Keratinocyte (primary cell): Measurements from ENCODE around the gene PXDN. TPM values are rescaled to one million over a fixed set of nuclear protein-coding genes. Genes with fewer than 3 reads are reported as not detected.

Source experiments
- DNase-seq: peaks from one replicate; pipeline ENCODE4 v3.0.0-alpha.2; 2011; ENCODE audit warnings: low read depth, missing footprints, low spot score
- FAIRE-seq: peaks from 2 replicates; lab custom pipeline; 2011; peaks lifted over from hg19 to GRCh38; lab: Jason Lieb, UNC
- H2AFZ ChIP-seq: 2 replicates; pipeline ENCODE4 v1.6.0; 2012; ENCODE audit warnings: low read length, control low read depth, inconsistent platforms; ENCODE audit not compliant: control insufficient read depth
- H3K27ac ChIP-seq: 2 replicates; pipeline ENCODE4 v1.5.1; 2011; ENCODE audit warnings: low read length; ENCODE audit not compliant: control insufficient read depth, insufficient read depth
- H3K27me3 ChIP-seq: 3 replicates; pipeline ENCODE4 v1.6.0; 2011; ENCODE audit warnings: low read length; ENCODE audit not compliant: control insufficient read depth, insufficient read depth; ENCODE audit errors: extremely low read depth
- H3K36me3 ChIP-seq, 2 experiments: 2 replicates in 1 of 2; 3 replicates in 1 of 2; pipeline ENCODE4 v1.5.1; 2011; ENCODE audit warnings: low read length in 2 of 2, mild to moderate bottlenecking in 1 of 2; ENCODE audit not compliant: control insufficient read depth in 2 of 2, insufficient read depth in 2 of 2; ENCODE audit errors: extremely low read depth in 1 of 2
- H3K4me1 ChIP-seq: 3 replicates; pipeline ENCODE4 v1.5.1; 2011; ENCODE audit warnings: low read length; ENCODE audit not compliant: control insufficient read depth, insufficient read depth; ENCODE audit errors: extremely low read depth
- H3K4me2 ChIP-seq: 3 replicates; pipeline ENCODE4 v1.6.0; 2011; ENCODE audit warnings: low read depth, low read length; ENCODE audit not compliant: control insufficient read depth, insufficient read depth; ENCODE audit errors: extremely low read depth
- H3K4me3 ChIP-seq, 3 experiments: fragments of 200-600 bp in 1 of 3; sonication (generic) in 1 of 3; 2 replicates in 2 of 3; 3 replicates in 1 of 3; pipeline ENCODE4 v1.5.1; 2011 to 2016; ENCODE audit warnings: low read length in 3 of 3, mild to moderate bottlenecking in 3 of 3, control low read depth in 2 of 3, inconsistent platforms in 1 of 3, low read depth in 1 of 3, mixed read lengths in 1 of 3, mixed run types in 1 of 3, moderate library complexity in 1 of 3; ENCODE audit not compliant: control insufficient read depth in 2 of 3, insufficient read depth in 2 of 3; ENCODE audit errors: extremely low read depth in 1 of 3
- H3K79me2 ChIP-seq: 2 replicates; pipeline ENCODE4 v1.6.0; 2012; ENCODE audit warnings: low read length; ENCODE audit not compliant: control insufficient read depth, insufficient read depth
- H3K9ac ChIP-seq: 3 replicates; pipeline ENCODE4 v1.6.0; 2011; ENCODE audit warnings: low read length; ENCODE audit not compliant: control insufficient read depth, insufficient read depth; ENCODE audit errors: extremely low read depth
- H3K9me1 ChIP-seq: 3 replicates; pipeline ENCODE4 v1.6.0; 2011; ENCODE audit warnings: low read length; ENCODE audit not compliant: control insufficient read depth, insufficient read depth; ENCODE audit errors: extremely low read depth
- H3K9me3 ChIP-seq: 2 replicates; pipeline ENCODE4 v1.5.1; 2012; ENCODE audit warnings: low read depth, low read length; ENCODE audit not compliant: control insufficient read depth
- H4K20me1 ChIP-seq: 3 replicates; pipeline ENCODE4 v1.6.0; 2011; ENCODE audit warnings: low read length; ENCODE audit not compliant: control insufficient read depth, insufficient read depth; ENCODE audit errors: extremely low read depth
- EZH2 ChIP-seq: IDR thresholded peaks from one replicate; pipeline ENCODE4 v1.6.1; 2012; ENCODE audit warnings: inconsistent platforms, mild to moderate bottlenecking, low read length, moderate library complexity
- dilution Hi-C: fragments of 300-500 bp; cut with MboI; formaldehyde crosslinking; loops from one replicate; pipeline ENCODE4 v1.7.0; 2020; ENCODE audit warnings: low sequenced_read_pairs; ENCODE audit not compliant: extremely low pct_ligation_motif_present
- polyA plus RNA-seq, 5 experiments: library from polyadenylated mRNA; depleted of rRNA in 3 of 5; stranded (reverse) in 3 of 5; stranded (forward) in 1 of 5; unstranded in 1 of 5; fragments of >200 nt; gene quantifications; 1 replicate in 1 of 5; 2 replicates in 3 of 5; 3 replicates in 1 of 5; pipeline versions ENCODE4 v1.2.1 to v1.2.3, GENCODE V29; 2011 to 2012; ENCODE audit warnings: missing spikeins in 2 of 5, low read depth in 1 of 5, low replicate concordance in 1 of 5
- TF ChIP-seq, protein P1 (sequence below), 3 experiments: IDR thresholded peaks in 1 of 3; conservative IDR thresholded peaks in 1 of 3; optimal IDR thresholded peaks in 1 of 3; 2 replicates in 2 of 3; 3 replicates in 1 of 3; pipeline versions ENCODE3 to v1.5.1; 2011; ENCODE audit warnings: low read length in 3 of 3, mild to moderate bottlenecking in 3 of 3, moderate library complexity in 2 of 3, control low read depth in 1 of 3, inconsistent platforms in 1 of 3; ENCODE audit not compliant: insufficient read depth in 2 of 3; ENCODE audit errors: extremely low read depth in 1 of 3

Gene PXDN
- polyA plus RNA-seq, 1 donor (not counting 4 experiments of a cell fraction or from before 2014, with no cell fraction given): 36.7 TPM

DNA sequence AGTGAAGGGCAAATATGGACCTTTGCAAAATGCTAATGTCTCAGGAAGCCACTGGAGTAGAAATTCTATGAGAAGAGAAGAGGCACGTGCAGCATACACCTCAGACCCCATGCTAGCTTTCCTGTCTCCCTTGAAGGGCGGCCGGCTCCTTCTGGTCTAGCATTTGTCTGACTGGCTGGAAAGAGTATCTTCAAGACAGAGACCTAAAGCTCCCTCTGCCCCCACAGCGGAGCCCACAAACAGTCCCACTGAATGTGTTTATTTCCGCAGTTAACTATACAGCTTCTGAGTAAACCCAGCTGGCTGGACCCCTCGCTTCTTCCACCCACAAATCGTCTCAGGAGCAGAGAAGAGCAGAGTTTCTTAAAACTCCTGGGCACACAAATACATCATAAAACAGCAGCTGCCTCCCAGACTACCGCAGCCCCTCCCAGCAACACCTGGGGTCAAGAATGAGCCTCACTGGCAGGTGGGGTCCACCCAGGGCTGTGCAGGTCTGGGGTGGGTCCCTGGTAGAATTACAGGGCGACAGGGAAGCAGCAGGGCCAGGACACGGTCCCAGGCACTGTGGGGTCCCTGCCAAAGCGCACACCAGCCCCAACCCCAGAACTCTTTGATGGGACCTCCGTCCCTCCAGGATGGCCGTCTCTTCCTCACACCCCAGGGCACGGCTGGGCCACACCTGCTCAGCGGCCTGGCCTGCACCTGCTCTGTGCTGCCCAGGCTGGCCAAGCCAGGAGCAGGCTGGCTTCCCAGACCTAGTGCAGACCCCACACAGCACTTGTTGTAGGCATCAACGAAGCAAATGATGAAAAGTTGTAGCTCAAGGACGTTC is 103.8 kb downstream of the PXDN start:
- H2AFZ ChIP-seq: no peak overlapping the region
- dilution Hi-C loops: no loop called here
- no peak overlapping the region for H3K4me3 ChIP-seq
- H3K9ac ChIP-seq: no peak overlapping the region
- no peaks in the 10 kb centered on the region for H3K27me3 ChIP-seq
- no peaks in the 10 kb centered on the region for H3K9me1 ChIP-seq
- no peak for DNase-seq
- FAIRE-seq: no peak
- H3K79me2 ChIP-seq: no peaks in the 10 kb centered on the region
- H3K36me3 ChIP-seq: peaks cover 5 to 13% of the 10 kb centered on the region in 2 experiments
- no peak overlapping the region for H3K4me2 ChIP-seq
- peaks cover 7% of the 10 kb centered on the region for H3K4me1 ChIP-seq
- no peaks in the 10 kb centered on the region for H3K9me3 ChIP-seq
- TF ChIP-seq EZH2: no peak
- TF ChIP-seq, protein P1, sequence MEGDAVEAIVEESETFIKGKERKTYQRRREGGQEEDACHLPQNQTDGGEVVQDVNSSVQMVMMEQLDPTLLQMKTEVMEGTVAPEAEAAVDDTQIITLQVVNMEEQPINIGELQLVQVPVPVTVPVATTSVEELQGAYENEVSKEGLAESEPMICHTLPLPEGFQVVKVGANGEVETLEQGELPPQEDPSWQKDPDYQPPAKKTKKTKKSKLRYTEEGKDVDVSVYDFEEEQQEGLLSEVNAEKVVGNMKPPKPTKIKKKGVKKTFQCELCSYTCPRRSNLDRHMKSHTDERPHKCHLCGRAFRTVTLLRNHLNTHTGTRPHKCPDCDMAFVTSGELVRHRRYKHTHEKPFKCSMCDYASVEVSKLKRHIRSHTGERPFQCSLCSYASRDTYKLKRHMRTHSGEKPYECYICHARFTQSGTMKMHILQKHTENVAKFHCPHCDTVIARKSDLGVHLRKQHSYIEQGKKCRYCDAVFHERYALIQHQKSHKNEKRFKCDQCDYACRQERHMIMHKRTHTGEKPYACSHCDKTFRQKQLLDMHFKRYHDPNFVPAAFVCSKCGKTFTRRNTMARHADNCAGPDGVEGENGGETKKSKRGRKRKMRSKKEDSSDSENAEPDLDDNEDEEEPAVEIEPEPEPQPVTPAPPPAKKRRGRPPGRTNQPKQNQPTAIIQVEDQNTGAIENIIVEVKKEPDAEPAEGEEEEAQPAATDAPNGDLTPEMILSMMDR (optimal IDR thresholded peaks at IDR 0.05 in 1 of 3, IDR thresholded peaks at IDR 0.05 in 1 of 3, conservative IDR thresholded peaks at IDR 0.05 in 1 of 3; ENCODE audit: extremely low read depth in 1 of 3, insufficient read depth in 2 of 3, low read length in 3 of 3): no peak
- no peak overlapping the region for H3K27ac ChIP-seq
- no peaks in the 10 kb centered on the region for H4K20me1 ChIP-seq

DNA sequence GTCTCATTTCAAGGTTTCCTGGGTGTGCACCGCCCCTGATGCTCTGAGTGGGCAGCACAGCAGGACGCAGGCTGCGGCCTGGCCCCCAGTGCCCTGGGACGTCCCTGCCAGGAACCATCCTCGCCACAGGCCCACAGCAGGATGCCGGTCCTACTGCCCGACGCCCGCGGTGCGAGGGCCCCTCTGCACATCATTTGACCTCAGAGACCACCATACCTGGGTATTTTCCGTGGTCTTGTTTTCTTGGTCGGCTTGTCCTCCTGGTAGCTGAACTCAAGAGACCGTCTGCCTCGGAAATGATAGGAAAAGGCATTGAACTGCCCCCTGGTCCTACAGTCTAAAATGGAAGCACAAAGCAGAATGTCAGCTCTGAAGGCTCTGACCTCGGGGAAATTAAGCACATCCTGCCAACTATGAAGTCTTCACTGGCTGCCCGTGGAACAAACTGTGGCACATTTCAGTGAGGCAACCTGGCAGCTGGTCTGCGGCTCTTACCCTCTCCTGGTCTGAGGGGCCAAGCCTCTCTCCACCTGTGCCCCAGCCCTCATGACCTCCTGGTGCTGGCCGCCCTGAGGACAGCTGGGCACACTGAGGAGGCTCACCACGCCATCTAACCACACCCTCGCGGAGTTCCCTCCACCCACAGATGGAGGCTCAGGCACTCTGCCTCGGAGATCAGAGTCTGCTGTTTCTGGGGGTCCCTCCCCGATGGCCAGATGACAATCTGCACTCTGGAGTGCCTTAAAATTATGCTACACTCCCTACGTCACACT is 105.0 kb downstream of the PXDN start:
- Histone ChIP-seq H3K4me1 (peaks cover 10% of the 10 kb centered on the region), H3K9ac (no peak overlapping the region), H3K4me2 (no peak overlapping the region), H3K27me3 (no peaks in the 10 kb centered on the region), H3K4me3 (no peak overlapping the region), H2AFZ (no peak overlapping the region), H3K9me3 (no peaks in the 10 kb centered on the region), H3K79me2 (no peaks in the 10 kb centered on the region), H3K9me1 (no peaks in the 10 kb centered on the region), H3K27ac (no peak overlapping the region), H3K36me3 (peaks cover 5 to 12% of the 10 kb centered on the region in 2 experiments), H4K20me1 (no peaks in the 10 kb centered on the region)
- TF ChIP-seq EZH2: no peak
- TF ChIP-seq, protein P1 (optimal IDR thresholded peaks at IDR 0.05 in 1 of 3, IDR thresholded peaks at IDR 0.05 in 1 of 3, conservative IDR thresholded peaks at IDR 0.05 in 1 of 3; ENCODE audit: extremely low read depth in 1 of 3, insufficient read depth in 2 of 3, low read length in 3 of 3): no peak
- dilution Hi-C loops: no loop called here
- FAIRE-seq (no peak), DNase-seq (no peak)
